Coronary artery (tissue), 2 donors: Measurements from ENCODE around the gene EXOC3.

ENCODE experiments used
- DNase-seq: peaks from one replicate; pipeline ENCODE4 v3.0.0-alpha.2; 2017; ENCODE audit warnings: low spot score
- H3K27ac ChIP-seq, 2 donors: fragments of 200-600 bp; sonication (generic); one replicate each; pipeline ENCODE4 v1.5.1; 2016 to 2019
- H3K4me3 ChIP-seq: fragments of 200-600 bp; sonication (generic); 2 replicates; pipeline ENCODE4 v1.5.1; 2016; ENCODE audit warnings: mild to moderate bottlenecking, moderate library complexity
- CTCF ChIP-seq: fragments of 200-600 bp; sonication (generic); IDR thresholded peaks from one replicate; pipeline ENCODE4 v1.5.1; 2019; ENCODE audit warnings: antibody characterized with exemption

Gene EXOC3

DNA sequence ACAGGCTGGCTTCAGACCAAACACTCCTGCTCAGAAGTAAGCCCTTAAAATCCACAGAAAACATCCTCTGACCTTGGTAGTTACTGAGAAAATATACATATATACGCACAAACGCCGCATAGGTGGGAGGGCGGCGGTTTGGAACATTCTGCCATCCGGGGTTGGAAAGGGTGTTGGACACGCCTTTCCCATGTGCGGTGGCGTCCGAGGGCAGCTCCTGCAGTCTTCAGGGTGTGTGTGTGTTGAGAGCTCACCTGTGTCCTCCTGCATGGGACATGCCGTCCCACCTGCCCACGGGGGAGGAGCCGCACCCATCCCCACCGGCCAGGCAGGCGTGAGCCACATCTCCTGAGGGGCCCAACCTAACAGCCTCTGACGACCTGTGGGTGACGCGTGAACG, 53.1 kb downstream of the EXOC3 start:
- TF ChIP-seq CTCF, result no peak
- H3K4me3 ChIP-seq, result no peak overlapping the region
- H3K27ac ChIP-seq, result no peak overlapping the region
- DNase-seq, result no peak

DNA sequence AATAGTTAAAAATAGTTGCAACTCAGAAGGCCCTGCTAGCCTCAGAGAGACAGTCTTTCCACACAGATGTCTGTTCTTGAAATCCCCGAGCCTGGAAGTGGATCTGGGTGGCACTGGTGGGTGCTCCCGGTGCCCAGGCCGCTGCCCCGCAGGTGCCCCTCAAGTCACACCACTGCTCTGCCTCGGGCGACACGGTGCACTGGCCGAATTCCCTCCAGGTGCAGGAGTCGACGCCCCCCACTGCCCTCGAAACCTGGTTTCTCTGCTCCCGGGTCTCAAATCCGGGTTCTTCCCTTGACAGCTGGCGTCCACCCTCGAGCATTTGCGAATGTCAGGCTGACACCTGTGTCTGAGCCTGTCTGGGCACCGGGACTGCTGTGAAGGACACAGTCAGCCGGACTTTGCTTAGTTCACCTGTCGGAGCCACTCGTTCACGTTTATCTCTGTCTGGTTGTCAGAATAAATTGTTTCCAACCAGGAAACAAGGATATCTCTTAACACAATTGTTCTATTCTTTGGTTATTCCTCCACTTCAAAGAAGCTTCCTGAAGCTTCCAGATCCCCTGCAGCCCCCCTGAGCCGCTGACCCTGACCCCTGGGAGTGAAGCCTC, 54.2 kb downstream of the EXOC3 start:
- no peak overlapping the region for H3K27ac ChIP-seq
- TF ChIP-seq CTCF, result no peak
- DNase-seq, result no peak
- no peak overlapping the region for H3K4me3 ChIP-seq

DNA sequence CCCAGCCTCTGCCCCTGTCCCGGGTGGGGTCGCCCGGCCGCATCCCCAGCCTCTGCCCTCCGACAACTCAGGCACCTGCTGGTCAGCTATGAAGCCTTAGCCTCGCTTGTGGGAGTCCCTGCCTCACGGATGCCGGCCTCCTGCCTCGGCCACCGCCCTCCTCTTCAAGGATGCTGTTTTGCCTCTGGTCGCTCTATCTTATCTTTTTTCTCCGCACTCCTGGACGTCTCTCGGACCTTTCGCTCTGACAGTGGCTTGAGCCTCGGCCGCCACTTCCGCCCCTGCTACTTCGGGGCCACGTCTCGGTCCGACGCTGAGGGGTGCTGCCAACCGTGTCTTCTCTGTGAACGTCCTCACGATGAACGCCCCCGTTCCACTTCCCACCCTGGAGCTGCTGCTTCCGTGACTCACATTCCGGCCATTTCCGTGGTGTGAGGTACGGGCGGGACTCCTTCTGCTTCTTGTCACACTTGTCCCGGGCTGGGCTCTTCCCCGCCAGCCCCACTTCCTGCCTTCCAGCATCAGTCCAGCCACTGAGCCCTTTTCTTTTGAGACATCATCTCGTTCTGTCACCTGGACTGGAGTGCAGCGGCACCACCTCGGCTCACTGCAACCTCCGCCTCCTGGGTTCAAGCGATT, 55.0 kb downstream of the EXOC3 start:
- no peak for TF ChIP-seq CTCF
- no peak overlapping the region for H3K4me3 ChIP-seq
- no peak overlapping the region for H3K27ac ChIP-seq
- DNase-seq, result no peak

DNA sequence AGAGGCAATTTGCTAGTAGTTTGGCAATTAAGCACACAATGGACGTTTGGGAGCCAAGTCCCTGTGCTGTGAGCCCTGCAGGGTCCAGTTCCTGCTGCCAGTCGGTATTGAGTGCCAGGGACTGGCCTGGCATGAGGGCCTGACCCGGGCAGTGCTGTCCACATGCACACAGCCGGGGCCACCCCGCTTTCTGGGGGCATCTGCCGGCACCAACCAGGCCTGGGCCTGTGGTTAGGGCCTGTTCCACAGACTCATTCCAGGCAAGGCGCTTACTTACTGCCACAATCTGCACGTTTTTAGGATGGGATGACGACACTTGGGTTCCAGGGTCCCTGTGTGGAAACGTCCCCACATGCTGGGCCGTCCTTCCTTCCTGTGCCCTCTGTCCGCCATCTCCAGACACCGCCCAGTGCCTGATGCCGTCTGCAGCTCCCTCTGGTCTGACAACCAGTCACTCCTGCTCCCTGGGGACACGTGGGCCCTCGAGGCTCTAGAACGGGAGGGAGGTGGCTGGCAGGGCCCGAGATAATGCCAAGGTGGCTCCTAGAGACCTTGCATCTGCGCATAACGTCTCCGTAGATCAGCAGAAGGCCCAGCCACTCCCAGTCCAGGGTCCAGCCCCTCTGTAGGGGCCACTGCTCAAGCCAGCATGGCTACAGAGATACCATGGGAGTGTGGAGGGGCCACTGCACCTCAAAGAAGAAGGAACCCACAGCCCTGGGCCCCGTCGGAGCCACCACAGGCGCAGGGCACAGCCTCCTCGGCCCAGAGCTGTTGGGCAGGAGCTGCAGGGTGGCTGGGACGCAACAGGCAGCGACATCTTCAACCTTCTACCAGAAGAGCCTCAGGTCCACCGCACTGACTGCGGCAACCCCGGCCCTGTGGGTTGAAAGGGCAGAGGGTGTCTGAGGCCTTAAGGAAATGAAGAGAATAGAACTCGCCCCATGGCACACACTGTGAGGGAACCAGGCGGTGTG, 56.5 kb downstream of the EXOC3 start:
- TF ChIP-seq CTCF, result no peak
- DNase-seq, result no peak
- no peak overlapping the region for H3K27ac ChIP-seq
- no peak overlapping the region for H3K4me3 ChIP-seq

GRCh38 chr5:500491-500890, 57.5 kb downstream of the EXOC3 start:
- no peak for DNase-seq
- Histone ChIP-seq H3K4me3 (no peak overlapping the region), H3K27ac (no peak overlapping the region)
- TF ChIP-seq CTCF, result no peak

- no peak for DNase-seq
- no peak for TF ChIP-seq CTCF
- H3K4me3 ChIP-seq, result no peak overlapping the region
- H3K27ac ChIP-seq, result no peak overlapping the region
These were observed 58.3 kb downstream of the EXOC3 start for GRCh38 chr5:501105-501830.
